GM20000 (cell line): ENCODE data around the gene SCGB1A1.

Experiments
- DNase-seq: peaks from one replicate; pipeline ENCODE4 v3.0.0; 2012; ENCODE audit warnings: low spot score
- TF ChIP-seq, protein P1 (sequence below): IDR thresholded peaks from 2 replicates; pipeline ENCODE4 v1.5.1; 2012; ENCODE audit warnings: mild to moderate bottlenecking, control low read depth; ENCODE audit errors: extremely low read depth, missing control alignments

Gene SCGB1A1

DNA sequence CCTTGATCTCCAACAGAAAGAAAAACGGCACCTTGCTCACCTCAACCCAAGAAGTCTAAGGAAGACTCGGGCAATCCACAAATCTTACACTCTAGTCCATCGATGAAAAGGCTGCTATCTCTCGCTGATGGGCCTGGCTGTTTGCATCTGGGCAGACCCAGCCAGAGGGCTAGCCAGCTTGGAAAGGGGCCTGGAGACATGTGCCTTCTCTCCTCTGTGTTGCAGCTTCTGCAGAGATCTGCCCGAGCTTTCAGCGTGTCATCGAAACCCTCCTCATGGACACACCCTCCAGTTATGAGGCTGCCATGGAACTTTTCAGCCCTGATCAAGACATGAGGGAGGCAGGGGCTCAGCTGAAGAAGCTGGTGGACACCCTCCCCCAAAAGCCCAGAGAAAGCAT is 3.2 kb downstream of the SCGB1A1 start:
- TF ChIP-seq, protein P1, sequence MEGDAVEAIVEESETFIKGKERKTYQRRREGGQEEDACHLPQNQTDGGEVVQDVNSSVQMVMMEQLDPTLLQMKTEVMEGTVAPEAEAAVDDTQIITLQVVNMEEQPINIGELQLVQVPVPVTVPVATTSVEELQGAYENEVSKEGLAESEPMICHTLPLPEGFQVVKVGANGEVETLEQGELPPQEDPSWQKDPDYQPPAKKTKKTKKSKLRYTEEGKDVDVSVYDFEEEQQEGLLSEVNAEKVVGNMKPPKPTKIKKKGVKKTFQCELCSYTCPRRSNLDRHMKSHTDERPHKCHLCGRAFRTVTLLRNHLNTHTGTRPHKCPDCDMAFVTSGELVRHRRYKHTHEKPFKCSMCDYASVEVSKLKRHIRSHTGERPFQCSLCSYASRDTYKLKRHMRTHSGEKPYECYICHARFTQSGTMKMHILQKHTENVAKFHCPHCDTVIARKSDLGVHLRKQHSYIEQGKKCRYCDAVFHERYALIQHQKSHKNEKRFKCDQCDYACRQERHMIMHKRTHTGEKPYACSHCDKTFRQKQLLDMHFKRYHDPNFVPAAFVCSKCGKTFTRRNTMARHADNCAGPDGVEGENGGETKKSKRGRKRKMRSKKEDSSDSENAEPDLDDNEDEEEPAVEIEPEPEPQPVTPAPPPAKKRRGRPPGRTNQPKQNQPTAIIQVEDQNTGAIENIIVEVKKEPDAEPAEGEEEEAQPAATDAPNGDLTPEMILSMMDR = no peak
- no peak for DNase-seq

DNA sequence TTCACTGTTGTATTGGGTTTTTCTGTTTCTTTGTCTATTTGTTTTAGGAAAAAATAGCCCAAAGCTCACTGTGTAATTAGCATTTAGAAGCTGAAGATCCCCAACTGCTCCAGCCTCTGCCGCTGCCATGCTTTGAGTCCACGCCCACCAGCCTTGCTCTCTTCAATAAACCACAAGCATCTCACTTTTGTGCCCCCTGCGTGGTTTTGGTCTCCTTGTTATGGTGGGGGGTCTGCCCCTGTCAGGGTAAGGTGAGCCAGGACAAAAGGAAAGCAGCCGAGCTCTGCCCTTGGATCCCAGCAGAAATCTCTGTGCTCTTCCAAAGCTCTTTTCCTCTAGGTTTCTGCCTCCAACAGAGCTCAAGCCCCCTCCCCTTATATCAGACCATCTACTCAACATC is 4.2 kb downstream of the SCGB1A1 start:
- DNase-seq = no peak
- TF ChIP-seq, protein P1 = no peak

DNA sequence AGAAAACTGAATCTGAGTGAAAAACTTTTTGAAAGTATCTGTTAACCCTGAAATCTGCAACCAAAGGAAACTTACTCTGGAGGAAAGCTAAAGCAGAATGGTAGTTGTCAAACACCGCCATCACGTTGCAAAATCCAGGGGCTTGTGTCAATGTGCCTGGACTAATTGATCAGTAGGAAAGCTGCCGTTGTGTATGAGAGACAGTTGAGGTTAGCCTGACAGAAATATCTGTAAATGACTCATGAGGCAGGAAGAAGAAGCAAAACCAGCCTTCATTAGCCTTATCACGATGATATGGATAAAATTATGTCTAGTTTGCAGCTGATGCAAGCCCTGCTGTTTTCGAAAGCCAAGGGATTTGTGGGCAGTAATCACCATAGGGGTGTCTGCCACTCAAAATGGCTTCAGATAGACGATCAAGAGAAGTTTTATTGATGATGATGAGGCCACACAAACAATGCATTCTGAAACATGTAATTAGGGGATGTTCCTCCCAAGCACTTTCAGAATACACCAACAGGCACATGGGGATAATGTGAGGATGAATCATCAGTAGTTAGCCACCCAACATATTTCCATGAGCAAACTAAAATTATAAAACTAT is 8.9 kb downstream of the SCGB1A1 start:
- peak; percentile 37 for DNase-seq

DNA sequence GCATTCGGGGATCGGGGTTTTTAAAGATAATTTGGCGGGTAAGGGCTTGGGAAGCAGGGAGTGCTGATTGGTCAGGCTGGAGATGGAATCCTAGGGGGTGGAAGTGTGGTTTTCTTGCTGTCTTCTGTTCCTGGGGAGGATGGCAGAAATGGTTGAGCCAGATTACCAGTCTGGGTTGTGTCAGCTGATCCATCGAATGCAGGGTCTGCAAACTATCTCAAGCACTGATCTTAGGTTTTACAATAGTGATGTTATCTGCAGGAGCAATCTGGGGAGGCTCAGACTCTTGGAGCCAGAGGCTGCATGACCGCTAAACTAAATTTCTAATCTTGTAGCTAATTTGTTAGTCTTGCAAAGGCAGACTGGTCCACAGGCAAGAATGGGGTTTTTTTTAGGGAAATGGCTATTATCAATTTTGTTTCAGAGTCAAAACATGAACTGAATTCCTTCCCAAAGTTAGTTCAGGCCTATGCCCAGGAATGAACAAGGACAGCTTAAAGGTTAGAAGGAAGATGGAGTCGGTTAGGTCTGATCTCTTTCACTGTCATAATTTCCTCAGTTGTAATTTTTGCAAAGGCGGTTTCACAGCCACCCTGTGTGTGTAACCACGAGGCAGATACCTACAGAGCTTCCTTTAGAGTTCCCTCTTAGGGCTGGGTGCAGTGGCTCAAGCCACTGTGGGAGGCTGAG is 10.2 kb downstream of the SCGB1A1 start:
- TF ChIP-seq, protein P1 = no peak
- no peak for DNase-seq

More for the DNA sequence above, 8.9 kb downstream of the SCGB1A1 start:
- TF ChIP-seq, protein P1 = no peak

DNA sequence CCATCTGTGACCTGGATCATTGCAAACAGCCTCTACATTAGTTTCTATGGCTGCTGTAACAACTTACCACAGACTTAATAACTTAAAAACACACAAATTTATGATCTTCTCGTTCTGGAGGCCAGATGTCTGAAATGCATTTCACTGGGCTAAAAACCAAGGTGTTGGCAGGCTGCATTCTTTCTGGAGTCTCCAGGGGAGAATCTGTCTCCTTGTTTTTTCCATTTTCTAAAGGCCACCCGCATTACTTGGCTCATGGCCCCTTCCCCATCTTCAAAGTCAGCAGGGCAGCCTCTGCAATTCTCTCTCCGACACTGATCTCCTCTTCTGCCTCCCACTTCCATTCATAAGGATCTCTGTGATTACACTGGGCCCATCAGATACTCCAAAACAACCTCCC is 11.6 kb downstream of the SCGB1A1 start:
- no peak for DNase-seq
- TF ChIP-seq, protein P1 = no peak

DNA sequence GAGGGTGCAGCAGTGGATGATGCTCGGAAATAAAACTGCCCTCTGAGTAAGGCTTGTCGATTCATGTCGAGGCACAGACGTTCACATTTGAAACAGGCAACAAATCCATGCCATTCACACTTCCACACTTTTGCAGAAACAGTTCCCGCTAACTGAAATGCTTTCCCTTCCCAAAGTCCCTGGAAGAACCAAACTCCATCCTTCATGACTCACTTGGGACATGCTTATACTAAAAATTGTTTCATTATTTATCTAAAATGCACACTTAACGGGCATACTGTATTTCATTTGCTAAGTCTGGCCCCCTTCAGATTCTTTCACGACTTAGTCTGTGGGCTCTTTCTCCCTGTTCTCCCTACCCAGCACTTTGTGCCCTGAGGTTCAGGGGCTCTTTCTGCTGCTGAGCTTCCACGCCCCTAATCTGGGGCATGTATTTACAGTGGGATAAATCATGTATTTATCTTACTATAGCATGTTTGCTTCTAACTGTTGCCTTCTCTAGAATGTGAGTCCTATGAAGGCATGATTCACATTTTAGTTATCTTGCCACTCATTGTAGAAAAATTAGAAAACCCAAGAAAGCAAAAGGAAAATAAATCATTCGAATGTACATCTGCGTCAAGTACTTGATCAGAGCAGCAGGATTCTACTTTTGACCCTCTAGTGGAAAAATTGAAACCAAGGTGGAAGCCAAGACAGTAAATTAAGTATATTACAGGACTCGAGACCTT is 12.5 kb downstream of the SCGB1A1 start:
- no peak for DNase-seq
- TF ChIP-seq, protein P1 = no peak

DNA sequence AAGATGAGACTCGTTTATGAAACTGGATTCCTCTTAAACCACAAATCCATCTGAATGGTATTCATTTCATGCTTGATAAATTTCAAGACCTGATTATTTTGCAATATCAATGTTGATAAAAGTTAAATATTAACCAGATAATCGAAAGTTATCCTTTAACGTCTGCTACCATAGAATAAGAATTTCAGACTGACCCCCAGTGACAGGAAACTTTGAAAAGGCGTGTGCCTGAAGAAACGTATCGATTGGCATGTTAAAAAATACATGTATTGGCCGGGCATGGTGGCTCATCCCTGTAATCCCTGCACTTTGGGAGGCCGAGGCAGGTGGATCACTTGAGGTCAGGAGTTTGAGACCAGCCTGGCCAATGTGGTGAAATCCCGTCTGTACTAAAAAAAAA is 13.9 kb downstream of the SCGB1A1 start:
- no peak for DNase-seq
- TF ChIP-seq, protein P1 = no peak
